Keratinocyte (primary cell): Measurements from ENCODE around the gene TMEM245. TPM values are rescaled to one million over a fixed set of nuclear protein-coding genes. Genes with fewer than 3 reads are reported as not detected.

ENCODE experiments used
- DNase-seq: peaks from one replicate; pipeline ENCODE4 v3.0.0-alpha.2; 2011; ENCODE audit warnings: low read depth, missing footprints, low spot score
- FAIRE-seq: peaks from 2 replicates; lab custom pipeline; 2011; peaks lifted over from hg19 to GRCh38; lab: Jason Lieb, UNC
- H2AFZ ChIP-seq: 2 replicates; pipeline ENCODE4 v1.6.0; 2012; ENCODE audit warnings: low read length, control low read depth, inconsistent platforms; ENCODE audit not compliant: control insufficient read depth
- H3K27ac ChIP-seq: 2 replicates; pipeline ENCODE4 v1.5.1; 2011; ENCODE audit warnings: low read length; ENCODE audit not compliant: control insufficient read depth, insufficient read depth
- H3K27me3 ChIP-seq: 3 replicates; pipeline ENCODE4 v1.6.0; 2011; ENCODE audit warnings: low read length; ENCODE audit not compliant: control insufficient read depth, insufficient read depth; ENCODE audit errors: extremely low read depth
- H3K36me3 ChIP-seq, 2 experiments: 2 replicates in 1 of 2; 3 replicates in 1 of 2; pipeline ENCODE4 v1.5.1; 2011; ENCODE audit warnings: low read length in 2 of 2, mild to moderate bottlenecking in 1 of 2; ENCODE audit not compliant: control insufficient read depth in 2 of 2, insufficient read depth in 2 of 2; ENCODE audit errors: extremely low read depth in 1 of 2
- H3K4me1 ChIP-seq: 3 replicates; pipeline ENCODE4 v1.5.1; 2011; ENCODE audit warnings: low read length; ENCODE audit not compliant: control insufficient read depth, insufficient read depth; ENCODE audit errors: extremely low read depth
- H3K4me2 ChIP-seq: 3 replicates; pipeline ENCODE4 v1.6.0; 2011; ENCODE audit warnings: low read depth, low read length; ENCODE audit not compliant: control insufficient read depth, insufficient read depth; ENCODE audit errors: extremely low read depth
- H3K4me3 ChIP-seq, 3 experiments: fragments of 200-600 bp in 1 of 3; sonication (generic) in 1 of 3; 2 replicates in 2 of 3; 3 replicates in 1 of 3; pipeline ENCODE4 v1.5.1; 2011 to 2016; ENCODE audit warnings: low read length in 3 of 3, mild to moderate bottlenecking in 3 of 3, control low read depth in 2 of 3, inconsistent platforms in 1 of 3, low read depth in 1 of 3, mixed read lengths in 1 of 3, mixed run types in 1 of 3, moderate library complexity in 1 of 3; ENCODE audit not compliant: control insufficient read depth in 2 of 3, insufficient read depth in 2 of 3; ENCODE audit errors: extremely low read depth in 1 of 3
- H3K79me2 ChIP-seq: 2 replicates; pipeline ENCODE4 v1.6.0; 2012; ENCODE audit warnings: low read length; ENCODE audit not compliant: control insufficient read depth, insufficient read depth
- H3K9ac ChIP-seq: 3 replicates; pipeline ENCODE4 v1.6.0; 2011; ENCODE audit warnings: low read length; ENCODE audit not compliant: control insufficient read depth, insufficient read depth; ENCODE audit errors: extremely low read depth
- H3K9me1 ChIP-seq: 3 replicates; pipeline ENCODE4 v1.6.0; 2011; ENCODE audit warnings: low read length; ENCODE audit not compliant: control insufficient read depth, insufficient read depth; ENCODE audit errors: extremely low read depth
- H3K9me3 ChIP-seq: 2 replicates; pipeline ENCODE4 v1.5.1; 2012; ENCODE audit warnings: low read depth, low read length; ENCODE audit not compliant: control insufficient read depth
- H4K20me1 ChIP-seq: 3 replicates; pipeline ENCODE4 v1.6.0; 2011; ENCODE audit warnings: low read length; ENCODE audit not compliant: control insufficient read depth, insufficient read depth; ENCODE audit errors: extremely low read depth
- CTCF ChIP-seq, 3 experiments: IDR thresholded peaks in 1 of 3; conservative IDR thresholded peaks in 1 of 3; optimal IDR thresholded peaks in 1 of 3; 2 replicates in 2 of 3; 3 replicates in 1 of 3; pipeline versions ENCODE3 to v1.5.1; 2011; ENCODE audit warnings: low read length in 3 of 3, mild to moderate bottlenecking in 3 of 3, moderate library complexity in 2 of 3, control low read depth in 1 of 3, inconsistent platforms in 1 of 3; ENCODE audit not compliant: insufficient read depth in 2 of 3; ENCODE audit errors: extremely low read depth in 1 of 3
- EZH2 ChIP-seq: IDR thresholded peaks from one replicate; pipeline ENCODE4 v1.6.1; 2012; ENCODE audit warnings: inconsistent platforms, mild to moderate bottlenecking, low read length, moderate library complexity
- dilution Hi-C: fragments of 300-500 bp; cut with MboI; formaldehyde crosslinking; loops from one replicate; pipeline ENCODE4 v1.7.0; 2020; ENCODE audit warnings: low sequenced_read_pairs; ENCODE audit not compliant: extremely low pct_ligation_motif_present
- polyA plus RNA-seq, 5 experiments: library from polyadenylated mRNA; depleted of rRNA in 3 of 5; stranded (reverse) in 3 of 5; stranded (forward) in 1 of 5; unstranded in 1 of 5; fragments of >200 nt; gene quantifications; 1 replicate in 1 of 5; 2 replicates in 3 of 5; 3 replicates in 1 of 5; pipeline versions ENCODE4 v1.2.1 to v1.2.3, GENCODE V29; 2011 to 2012; ENCODE audit warnings: missing spikeins in 2 of 5, low read depth in 1 of 5, low replicate concordance in 1 of 5

TMEM245 gene
- polyA plus RNA-seq, 1 donor (not counting 4 experiments of a cell fraction or from before 2014, with no cell fraction given): 40.0 TPM

- Histone ChIP-seq H4K20me1 (no peaks in the 10 kb centered on the region), H3K36me3 (no peaks in the 10 kb centered on the region), H3K9me1 (no peaks in the 10 kb centered on the region), H3K27me3 (no peaks in the 10 kb centered on the region), H2AFZ (no peak overlapping the region), H3K9ac (no peak overlapping the region), H3K79me2 (no peaks in the 10 kb centered on the region), H3K27ac (no peak overlapping the region), H3K4me1 (peaks cover 2% of the 10 kb centered on the region), H3K4me2 (no peak overlapping the region), H3K4me3 (no peak overlapping the region), H3K9me3 (no peaks in the 10 kb centered on the region)
- TF ChIP-seq EZH2: no peak
- TF ChIP-seq CTCF (optimal IDR thresholded peaks at IDR 0.05 in 1 of 3, IDR thresholded peaks at IDR 0.05 in 1 of 3, conservative IDR thresholded peaks at IDR 0.05 in 1 of 3; ENCODE audit: extremely low read depth in 1 of 3, insufficient read depth in 2 of 3, low read length in 3 of 3): no peak
- no peak for DNase-seq
- dilution Hi-C loops: no loop called here
- no peak for FAIRE-seq
These were observed 29.3 kb upstream of the TMEM245 start for GRCh38 chr9:109149089-109149488.

DNA sequence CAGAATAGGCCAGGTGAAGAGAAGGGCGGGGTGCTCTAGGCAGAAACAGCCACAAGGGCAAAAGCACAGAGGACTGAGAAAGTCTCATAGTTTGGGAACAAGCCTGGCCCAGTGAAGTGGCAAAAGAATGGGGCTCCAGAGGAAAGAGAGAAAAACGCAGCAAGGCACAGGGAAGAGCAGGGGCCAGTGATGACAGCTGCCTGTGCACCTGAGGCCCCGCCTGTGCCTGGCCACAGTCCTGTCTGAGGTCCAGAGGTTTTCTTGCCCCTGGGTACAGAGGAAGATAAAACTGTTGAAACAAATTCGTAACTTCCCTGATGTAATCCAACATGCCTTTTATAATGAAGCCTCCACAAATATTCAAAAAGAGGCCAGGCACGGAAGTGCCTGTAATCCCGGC is 25.3 kb upstream of the TMEM245 start:
- Histone ChIP-seq H3K4me2 (no peak overlapping the region), H3K9me3 (no peaks in the 10 kb centered on the region), H3K36me3 (no peaks in the 10 kb centered on the region), H3K27me3 (no peaks in the 10 kb centered on the region), H4K20me1 (no peaks in the 10 kb centered on the region), H3K27ac (no peak overlapping the region), H3K79me2 (no peaks in the 10 kb centered on the region), H3K4me1 (peaks cover 5% of the 10 kb centered on the region), H3K9me1 (no peaks in the 10 kb centered on the region), H3K4me3 (no peak overlapping the region), H3K9ac (no peak overlapping the region), H2AFZ (no peak overlapping the region)
- TF ChIP-seq CTCF (optimal IDR thresholded peaks at IDR 0.05 in 1 of 3, IDR thresholded peaks at IDR 0.05 in 1 of 3, conservative IDR thresholded peaks at IDR 0.05 in 1 of 3; ENCODE audit: extremely low read depth in 1 of 3, insufficient read depth in 2 of 3, low read length in 3 of 3) (no peak), EZH2 (no peak)
- FAIRE-seq (no peak), DNase-seq (no peak)
- dilution Hi-C loops: no loop called here
